OCI-LY1 (cell line): Measurements from ENCODE around the gene PSPH.

Experiments
- CTCF ChIP-seq: fragments of 200-600 bp; sonication (generic), shearing (Covaris generic); IDR thresholded peaks from 2 replicates; pipeline ENCODE4 v1.5.1; 2017; ENCODE audit warnings: mild to moderate bottlenecking, antibody characterized with exemption, low read length, moderate library complexity, mixed read lengths
- EZH2 ChIP-seq: fragments of 200-600 bp; sonication (generic), shearing (Covaris generic); IDR thresholded peaks from 2 replicates; pipeline ENCODE4 v1.8.0; 2017; ENCODE audit warnings: borderline replicate concordance, mixed run types, mild to moderate bottlenecking, antibody characterized with exemption, low read length, moderate library complexity, mixed read lengths

GRCh38 chr7:56053993-56054392, 2.7 kb upstream of the PSPH start:
- no peak for TF ChIP-seq CTCF
- TF ChIP-seq EZH2 = no peak
